Activated CD4-positive, alpha-beta T cell treated with anti-CD3 and anti-CD28 coated beads for 48 hours (primary cell): ENCODE data around the gene CYP27A1.

Source experiments
- DNase-seq: peaks from one replicate; pipeline ENCODE4 v3.0.0-alpha.2; 2020

Gene CYP27A1

DNA sequence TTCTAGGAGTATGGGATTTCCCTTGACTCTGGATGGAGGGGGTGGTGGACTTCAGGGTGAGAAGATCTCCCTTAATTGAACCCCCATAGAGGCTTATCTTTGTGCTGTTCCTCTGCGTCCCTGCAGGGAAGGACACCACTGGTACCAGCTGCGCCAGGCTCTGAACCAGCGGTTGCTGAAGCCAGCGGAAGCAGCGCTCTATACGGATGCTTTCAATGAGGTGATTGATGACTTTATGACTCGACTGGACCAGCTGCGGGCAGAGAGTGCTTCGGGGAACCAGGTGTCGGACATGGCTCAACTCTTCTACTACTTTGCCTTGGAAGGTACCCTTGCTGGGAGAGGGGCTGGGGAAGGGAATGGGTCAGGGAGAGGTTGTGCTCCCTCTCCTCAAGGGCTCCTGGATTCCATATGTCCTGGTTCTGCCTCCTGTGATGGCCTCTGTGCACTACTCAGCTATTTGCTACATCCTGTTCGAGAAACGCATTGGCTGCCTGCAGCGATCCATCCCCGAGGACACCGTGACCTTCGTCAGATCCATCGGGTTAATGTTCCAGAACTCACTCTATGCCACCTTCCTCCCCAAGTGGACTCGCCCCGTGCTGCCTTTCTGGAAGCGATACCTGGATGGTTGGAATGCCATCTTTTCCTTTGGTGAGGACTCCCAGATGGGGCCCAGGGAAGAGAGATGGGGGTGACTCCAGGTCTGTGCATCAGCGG lies 30.3 kb downstream of the CYP27A1 start:
- DNase-seq = no peak

DNA sequence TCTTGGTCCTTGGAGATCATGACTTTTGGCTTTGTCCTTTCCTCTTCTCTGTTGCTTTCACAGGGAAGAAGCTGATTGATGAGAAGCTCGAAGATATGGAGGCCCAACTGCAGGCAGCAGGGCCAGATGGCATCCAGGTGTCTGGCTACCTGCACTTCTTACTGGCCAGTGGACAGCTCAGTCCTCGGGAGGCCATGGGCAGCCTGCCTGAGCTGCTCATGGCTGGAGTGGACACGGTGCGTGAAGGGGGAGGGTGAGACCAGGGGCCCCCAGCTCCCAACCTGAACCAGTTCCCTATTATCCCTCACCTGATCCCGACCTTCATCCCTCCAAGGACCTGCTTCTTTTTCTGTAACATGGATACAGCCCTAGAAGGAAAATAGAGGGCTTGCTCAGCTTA lies 30.9 kb downstream of the CYP27A1 start:
- no peak for DNase-seq

DNA sequence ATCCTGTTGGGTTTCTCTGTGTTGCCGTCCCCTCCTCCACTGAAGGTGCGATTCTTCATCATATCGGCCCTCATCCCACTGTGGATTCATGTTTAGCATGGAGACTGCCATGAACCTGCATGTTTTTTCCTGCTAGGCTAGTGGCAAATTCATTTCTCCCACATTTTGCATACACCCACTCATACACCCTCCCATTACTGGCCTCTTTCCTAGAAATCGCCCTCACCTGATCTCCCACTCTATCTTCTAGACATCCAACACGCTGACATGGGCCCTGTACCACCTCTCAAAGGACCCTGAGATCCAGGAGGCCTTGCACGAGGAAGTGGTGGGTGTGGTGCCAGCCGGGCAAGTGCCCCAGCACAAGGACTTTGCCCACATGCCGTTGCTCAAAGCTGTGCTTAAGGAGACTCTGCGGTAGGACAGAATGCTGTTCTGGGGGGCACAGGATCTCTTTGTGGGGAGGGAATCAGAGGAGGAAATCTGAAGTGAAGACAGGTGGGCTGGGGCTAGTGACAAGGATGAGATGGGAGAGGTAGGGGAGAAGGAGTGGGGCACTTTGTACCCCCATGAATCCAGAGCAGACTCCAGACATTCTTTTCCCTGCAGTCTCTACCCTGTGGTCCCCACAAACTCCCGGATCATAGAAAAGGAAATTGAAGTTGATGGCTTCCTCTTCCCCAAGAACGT lies 32.0 kb downstream of the CYP27A1 start:
- DNase-seq = no peak

DNA sequence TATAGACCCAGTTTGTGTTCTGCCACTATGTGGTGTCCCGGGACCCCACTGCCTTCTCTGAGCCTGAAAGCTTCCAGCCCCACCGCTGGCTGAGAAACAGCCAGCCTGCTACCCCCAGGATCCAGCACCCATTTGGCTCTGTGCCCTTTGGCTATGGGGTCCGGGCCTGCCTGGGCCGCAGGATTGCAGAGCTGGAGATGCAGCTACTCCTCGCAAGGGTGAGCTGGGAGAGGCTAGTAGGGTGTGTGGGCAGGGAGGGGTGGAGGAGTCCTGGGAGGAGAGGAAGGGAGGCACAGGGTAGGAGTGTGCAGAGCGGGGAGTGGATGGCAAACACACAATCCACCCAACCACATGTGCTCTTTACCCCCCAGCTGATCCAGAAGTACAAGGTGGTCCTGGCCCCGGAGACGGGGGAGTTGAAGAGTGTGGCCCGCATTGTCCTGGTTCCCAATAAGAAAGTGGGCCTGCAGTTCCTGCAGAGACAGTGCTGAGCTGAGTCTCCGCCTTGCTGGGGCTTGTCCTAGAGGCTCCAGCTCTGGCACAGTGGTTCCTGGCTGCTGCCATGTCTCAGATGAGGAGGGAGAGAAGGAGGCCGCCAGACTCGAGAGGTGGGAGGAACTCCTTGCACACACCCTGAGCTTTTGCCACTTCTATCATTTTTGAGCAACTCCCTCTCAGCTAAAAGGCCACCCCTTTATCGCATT lies 32.7 kb downstream of the CYP27A1 start:
- DNase-seq = no peak

DNA sequence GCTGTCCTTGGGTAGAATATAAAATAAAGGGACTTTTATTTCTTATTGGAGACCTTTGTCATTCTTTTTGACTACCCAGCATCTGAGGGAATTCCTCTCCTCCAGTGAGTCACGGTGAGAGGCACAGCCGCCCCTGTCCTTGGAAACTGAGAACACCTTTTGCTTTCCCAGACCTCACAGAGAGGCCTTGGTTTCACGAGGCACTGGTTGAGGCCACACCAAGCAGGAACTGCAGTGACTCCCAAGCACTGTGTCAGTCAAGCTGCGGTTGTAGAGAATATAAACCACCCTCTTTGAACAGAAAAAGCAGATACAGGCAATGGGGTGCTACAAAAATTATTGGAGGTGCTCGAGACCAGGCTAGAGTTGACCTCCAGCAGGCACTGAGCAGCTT lies 33.3 kb downstream of the CYP27A1 start:
- no peak for DNase-seq

DNA sequence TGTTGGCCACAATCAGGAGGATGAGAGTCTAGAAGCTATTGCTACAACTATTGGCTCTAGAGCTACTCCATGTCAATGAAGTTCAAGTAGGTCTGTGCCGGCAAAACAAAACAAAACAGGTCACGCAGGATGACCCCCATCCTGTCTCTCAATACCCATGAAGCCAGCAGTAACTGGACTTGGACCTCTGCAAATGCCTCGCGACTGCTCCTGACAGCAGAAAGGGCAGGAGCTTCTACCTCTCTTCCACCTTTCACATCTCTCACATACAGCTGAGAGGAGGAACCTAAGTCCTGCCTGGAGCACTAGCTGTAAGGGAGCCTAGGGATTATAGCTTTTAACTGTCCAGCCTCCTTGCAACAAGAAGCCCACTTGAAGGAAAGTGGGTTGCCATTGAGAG lies 33.7 kb downstream of the CYP27A1 start:
- DNase-seq = no peak

DNA sequence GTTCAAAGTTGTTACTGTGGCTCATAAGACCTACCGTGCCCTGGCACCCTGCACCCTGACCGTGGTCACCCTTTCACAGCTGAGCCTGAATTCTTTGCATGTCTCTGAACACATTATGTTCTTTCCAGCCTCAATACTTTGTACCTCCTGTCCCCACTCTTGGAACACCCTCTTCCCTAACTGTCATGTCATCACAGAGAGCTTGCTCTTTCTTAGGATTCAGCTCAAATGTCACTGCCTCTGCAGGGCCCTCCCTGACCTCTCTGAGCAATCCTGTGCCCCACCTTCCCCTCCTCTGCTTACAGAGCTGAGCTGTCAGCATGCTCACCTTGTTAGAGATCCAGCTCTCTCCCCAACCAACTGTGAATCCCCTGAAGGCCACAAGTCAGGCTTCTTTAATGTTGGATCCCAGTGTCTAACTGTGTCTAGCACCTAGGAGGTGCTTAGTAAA lies 34.6 kb downstream of the CYP27A1 start:
- no peak for DNase-seq

DNA sequence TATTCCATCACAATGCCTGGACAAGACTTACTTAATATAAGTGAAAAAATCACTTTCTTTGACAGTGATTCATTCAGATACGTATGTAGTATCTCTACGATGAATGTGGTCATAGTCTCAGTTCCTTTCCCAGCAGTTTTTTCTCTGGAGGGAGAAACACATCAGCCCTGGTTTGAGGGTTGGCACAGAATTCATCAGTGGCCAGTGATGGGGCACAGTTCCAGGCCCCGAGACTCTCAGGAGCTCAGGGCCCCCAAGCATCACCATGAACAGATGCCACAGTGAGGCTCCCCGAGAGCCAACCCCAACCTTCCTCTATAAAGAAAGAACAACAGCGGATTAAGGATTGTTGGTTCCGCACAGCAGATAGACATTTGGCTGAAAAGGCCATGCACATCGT lies 37.1 kb downstream of the CYP27A1 start:
- DNase-seq = no peak

DNA sequence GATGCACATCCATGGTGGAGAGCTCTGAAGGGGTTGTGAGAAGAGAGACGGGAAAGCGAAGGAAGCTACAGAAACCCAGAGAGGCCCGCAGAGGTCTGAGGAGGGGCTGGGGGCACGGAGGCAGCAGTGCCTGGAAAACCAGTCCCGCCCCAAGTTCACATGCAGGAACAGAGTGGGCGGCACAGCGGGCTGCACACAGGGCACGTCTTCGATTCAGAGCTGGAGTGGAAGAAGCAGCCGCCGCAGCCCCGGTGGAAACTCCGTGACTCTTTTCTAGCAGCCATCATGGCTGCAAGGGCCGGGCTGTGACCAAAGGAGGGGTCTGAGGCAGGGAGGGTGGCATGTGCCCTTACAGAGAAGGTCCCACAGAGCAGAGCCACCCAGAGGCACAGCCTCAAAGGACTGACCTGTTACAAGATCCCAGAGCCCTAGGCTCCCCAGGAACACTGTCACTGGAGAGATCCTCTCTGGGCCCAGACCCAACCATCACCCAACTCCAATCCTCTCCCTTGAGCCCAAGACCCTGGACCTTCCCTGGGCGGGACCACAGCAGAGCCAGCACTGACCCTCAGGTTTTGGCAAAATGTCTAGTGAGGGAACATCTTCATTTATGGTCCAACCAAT lies 38.9 kb downstream of the CYP27A1 start:
- no peak for DNase-seq

DNA sequence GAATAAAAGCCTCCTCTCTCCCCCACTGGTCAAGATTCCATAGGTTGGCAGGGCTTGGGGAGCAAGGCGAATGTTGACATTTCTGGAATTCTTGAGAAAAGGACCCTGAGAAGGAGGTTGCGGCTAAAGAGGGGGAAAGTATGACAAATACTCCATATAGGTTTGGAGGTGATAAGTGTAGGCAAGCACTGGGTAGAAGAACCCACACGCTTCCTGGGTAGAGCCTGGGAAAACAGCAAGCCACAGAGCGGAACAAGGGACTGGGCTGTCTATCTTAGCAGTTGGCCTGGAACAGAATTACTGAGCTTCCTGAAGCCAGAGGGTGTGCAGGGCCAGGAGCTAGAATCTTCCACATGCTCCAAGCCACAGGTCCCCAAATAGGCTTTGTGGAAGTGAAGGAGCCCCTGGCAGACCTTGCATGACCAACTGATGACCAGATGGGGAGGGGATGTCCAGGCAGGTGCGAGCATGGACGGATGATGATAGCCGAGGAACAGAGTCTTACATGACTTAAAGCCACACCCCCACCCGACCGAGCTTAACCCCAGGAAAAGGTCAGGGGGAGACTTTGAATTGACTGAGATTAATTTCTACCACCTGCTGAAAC lies 39.8 kb downstream of the CYP27A1 start:
- no peak for DNase-seq

DNA sequence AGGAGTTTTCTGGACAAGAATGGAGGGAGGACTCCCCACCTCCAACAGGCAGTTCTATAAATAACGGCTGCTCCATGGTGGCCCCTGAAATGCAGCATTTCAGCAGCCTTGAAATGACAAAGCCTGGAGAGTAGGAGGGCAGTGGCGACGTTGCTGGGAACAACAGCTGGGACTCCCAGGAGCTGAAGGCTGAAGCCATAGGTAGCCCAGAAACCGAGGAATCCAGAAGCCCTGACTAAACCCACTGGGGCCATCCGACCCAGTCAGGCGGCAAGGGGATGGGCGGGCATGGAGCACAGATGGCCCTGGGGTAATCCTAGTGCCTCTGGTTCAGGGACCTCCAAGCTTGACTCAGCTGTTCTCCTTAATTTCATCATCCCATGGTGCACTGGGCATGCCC lies 40.7 kb downstream of the CYP27A1 start:
- DNase-seq = no peak

DNA sequence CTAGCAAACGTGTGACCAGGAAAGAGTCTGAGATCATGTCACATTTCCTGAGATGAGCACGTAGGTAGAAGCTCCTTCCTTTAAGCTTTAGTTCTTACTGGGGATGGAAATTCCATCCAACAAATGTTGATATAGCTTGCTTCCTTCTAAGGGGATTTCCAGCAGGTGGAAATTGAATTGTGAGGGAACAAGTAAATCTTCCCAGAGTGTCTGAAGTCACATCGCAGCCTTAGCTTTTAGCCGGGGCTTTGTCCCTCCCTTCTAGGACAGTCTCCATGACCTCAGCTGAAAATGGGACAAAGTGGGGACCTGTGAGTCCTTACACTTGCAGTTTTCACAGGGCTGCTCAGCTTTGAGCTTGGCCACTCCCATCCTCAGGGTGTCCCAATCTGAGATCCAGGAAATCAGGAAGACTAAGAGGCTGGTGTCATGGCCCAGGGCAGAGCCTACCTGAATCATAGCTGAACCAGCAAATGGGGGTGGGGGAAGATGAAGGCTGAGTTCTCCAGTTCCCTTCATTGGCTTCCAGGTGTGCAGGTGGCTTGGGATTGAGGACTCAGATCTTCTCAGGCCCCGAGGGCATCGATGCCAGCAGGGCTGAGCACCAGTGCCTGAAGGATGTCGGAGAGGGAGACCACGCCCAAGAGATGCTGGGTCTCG lies 41.4 kb downstream of the CYP27A1 start:
- no peak for DNase-seq

DNA sequence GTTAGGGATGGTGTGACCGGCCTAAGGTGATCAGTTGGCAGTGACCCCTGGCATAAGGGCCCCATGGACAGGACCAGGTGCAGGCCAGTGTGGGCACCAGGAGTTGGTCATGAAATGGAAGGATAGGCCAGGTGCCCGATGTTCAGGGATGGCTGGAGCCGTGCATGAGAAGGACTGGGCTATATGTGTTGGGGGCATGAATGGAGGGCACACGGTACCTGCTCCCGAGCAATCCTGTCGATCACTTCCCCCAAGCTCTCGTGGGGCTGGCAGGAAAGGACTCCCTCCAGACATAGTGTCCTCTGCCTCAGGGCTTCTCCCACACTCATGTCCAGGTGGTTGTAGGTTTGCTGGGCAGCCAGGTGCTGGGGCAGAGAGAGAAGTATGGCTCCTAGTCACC lies 42.1 kb downstream of the CYP27A1 start:
- no peak for DNase-seq

DNA sequence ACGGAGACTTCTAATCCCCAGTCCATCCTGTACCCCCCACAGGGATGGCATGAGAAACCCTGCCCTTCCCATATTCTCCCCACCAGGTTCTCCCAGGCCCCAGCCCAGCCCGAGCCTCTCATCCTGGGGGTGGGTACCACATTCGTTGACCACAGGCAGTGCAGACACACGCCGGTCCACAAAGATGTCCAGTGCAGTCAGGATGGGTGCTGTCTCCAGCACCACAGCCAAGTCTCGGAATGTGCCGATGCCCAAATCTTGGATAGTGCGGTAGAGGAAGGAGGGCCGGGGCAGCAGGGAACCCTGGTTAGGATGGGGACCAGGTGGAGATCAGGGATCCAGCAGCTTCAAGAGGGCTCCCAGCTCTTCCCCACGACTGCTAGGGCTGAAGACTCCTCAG lies 44.8 kb downstream of the CYP27A1 start:
- DNase-seq = no peak

DNA sequence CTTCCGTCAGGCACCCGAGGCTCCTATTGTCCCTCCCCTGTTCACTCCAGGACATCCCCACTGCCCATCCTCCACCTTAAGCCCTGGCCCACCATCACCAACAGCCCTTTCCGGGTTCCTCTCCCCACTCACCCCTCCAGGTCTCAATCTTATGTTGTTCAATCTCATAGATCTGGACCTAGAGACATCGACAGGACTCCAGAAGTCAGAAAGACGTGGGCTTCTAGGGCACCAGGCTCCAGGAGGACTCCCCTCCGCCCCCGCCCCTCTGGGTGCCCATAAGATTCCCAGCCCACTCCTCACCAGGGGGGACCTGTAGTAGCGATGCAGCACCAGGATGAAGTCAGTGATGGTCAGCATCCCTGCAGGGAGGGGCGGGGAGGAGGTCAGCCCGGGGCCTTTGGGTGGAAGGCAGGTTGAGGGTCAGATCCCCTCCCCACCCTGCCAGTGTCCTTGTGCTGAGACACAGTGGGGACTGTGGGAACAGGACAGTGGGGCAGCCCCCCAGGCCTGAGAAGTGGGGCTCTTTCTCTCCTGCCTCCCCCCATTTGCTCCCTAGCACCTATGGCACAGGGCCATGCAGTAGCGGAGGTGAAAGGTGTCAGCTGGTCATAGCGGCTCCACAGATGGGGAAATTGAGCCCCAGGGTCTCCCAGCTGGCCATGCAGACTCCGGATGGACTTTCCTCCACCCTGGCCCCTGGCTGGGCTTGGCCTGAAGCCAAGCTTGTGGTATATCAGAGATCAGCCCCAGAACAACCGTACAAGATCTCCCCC lies 45.9 kb downstream of the CYP27A1 start:
- DNase-seq = no peak

DNA sequence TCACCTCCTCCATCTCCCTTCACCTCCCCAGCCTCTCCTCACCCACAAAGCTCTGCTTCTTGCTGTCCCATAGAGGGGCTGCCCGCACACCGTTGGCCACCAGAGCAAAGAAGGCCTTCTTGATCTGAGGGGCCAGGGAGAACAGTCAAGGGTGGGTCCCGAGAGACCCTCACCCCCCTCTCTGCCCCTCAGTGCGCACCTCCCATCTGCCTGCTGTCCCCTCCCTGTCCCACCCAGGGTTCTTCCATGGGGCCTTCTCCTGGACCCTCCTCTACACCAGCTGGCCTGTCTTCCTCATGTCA lies 46.5 kb downstream of the CYP27A1 start:
- DNase-seq = no peak

DNA sequence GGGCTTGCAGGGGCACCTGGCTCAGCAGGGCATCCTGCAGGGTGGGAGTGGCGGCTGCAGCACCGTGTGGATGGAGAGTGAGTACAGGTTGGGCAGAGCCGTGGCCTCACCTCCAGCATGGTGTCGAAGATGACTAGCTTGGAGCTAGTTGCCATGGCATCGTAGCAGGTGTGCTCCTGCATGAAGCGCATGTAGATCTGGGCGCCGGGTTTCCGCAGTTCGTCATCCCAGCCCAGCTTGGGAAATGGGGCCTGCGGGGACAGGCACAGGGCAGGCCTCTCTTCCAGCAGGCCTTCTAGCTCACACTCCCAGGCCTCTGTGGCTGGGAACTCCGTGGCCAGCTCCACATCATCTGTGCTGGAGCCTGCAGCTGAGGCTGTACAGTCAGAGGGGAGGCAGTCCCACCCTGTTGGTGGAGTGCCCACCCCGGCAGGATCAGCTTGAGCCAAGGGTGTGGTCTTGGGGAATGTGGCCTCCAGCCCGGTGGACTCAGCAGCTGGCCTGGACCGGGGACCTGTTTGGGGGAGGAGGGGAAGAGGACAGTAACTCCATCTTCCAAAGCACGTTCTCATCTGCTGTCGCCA lies 48.0 kb downstream of the CYP27A1 start:
- DNase-seq = no peak

DNA sequence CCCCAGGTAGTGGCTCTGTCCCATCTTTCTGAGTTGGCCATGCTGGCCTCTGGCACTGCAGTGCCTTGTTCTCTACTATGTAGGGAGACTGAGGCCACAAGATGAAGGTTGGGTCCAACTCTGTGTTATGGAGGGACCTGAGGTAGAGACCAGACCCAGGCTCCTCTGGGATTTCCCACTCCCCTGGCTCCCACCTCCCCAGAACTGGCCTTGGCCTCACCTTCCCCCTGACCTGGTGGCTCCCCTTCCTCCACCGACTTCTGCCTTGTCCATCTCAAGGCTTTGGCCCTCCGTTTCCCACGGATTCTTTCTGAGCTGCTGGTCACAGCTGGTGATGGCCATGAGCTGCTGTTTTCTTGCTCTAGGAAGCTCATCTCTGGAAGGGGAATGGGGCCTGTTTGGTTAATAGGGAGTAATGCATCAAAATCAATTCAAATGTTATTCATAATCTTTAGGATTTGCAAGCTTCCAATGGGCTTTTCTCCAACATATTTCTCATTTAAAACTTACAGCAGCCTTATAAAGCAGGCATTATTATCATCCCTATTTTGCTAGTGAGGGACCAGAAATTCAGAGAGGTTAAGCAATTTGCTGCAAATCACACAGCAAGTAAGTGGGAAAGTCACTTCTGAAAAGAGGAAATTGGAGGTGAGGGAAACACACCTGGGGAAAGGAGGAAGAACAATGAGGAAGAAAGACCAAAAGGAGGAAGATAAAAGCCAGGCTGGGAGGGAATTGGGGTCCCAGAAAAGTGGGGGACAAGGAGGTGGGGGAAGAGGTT lies 48.8 kb downstream of the CYP27A1 start:
- no peak for DNase-seq

DNA sequence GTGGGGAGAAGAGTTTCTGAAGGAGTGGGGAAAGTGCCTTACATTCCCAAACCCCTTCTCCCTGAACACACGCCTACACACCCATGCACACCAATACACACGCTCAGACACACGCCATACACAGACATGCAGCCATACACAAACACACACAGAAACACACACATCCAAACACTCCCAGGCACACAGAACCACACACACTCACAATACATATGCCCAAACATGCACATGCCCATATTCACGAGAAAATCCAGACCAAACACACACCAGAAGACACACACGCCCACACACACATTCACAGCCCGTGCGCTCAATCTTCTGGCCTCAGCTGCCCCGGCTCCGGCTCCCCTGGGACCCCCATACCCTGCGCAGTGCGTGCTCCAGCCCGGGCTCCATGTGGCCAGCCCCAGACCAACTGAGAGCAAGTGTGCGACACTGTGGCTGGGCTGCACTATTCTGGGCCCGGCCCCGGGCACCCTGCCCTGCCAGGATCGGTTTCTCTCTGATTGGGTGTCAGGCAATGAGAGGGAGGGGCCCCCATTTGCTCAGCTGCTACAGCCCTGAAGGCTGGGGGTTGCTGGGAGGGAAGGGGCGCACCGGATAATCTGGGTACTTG lies 49.5 kb downstream of the CYP27A1 start, which contains the start of gene PRKAG3:
Gene PRKAG3 (minus strand): TSS at position 426 of the 613 bp plus-strand sequence.
- DNase-seq = no peak

DNA sequence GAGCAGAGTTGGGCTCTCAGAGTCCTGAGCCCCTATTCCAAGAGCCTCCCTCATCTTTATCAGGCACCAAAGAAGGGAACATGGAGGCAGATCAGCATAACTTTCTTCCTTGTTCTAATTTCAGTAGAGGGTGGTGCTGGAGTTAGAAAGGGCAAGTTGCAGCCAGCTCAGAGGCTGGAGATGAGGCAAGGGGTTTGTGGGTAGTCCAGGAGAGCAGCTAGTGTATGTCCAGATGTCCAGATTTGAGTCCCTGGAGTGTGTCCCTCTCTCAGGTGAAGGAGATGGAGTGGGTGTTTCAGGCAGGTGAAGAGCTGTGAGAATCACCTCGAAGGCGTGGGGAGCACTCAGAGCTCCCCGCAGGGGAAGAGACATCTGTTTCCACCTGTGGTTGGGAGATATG lies 50.1 kb downstream of the CYP27A1 start:
- no peak for DNase-seq
